Tibial nerve (tissue), 4 donors: Measurements from ENCODE around the gene APOC3. TPM values are rescaled to one million over a fixed set of nuclear protein-coding genes. Genes with fewer than 3 reads are reported as not detected.

Experiments
- DNase-seq, 2 donors: peaks; one replicate each; pipeline ENCODE4 v3.0.0-alpha.2; 2019; ENCODE audit warnings: low spot score in 2 of 2
- H3K27ac ChIP-seq, 4 donors: fragments of 200-600 bp; sonication (generic) in 3 of 4; one replicate each; pipeline ENCODE4 v1.5.1; 2017 to 2019; ENCODE audit warnings: mild to moderate bottlenecking in 1 of 4
- H3K27me3 ChIP-seq, 2 donors: fragments of 200-600 bp; sonication (generic) in 1 of 2; one replicate each; pipeline versions ENCODE4 v1.5.1 to v1.6.0; 2017 to 2019
- H3K36me3 ChIP-seq, 3 donors: fragments of 200-600 bp; sonication (generic); one replicate each; pipeline ENCODE4 v1.5.1; 2018 to 2019
- H3K4me1 ChIP-seq, 4 donors: fragments of 200-600 bp; sonication (generic) in 3 of 4; one replicate each; pipeline ENCODE4 v1.5.1; 2017 to 2019
- H3K4me3 ChIP-seq, 4 donors: fragments of 200-600 bp; sonication (generic) in 3 of 4; one replicate each; pipeline ENCODE4 v1.5.1; 2017 to 2019; ENCODE audit warnings: mild to moderate bottlenecking in 1 of 4, moderate library complexity in 1 of 4
- H3K9me3 ChIP-seq, 4 donors: fragments of 200-600 bp; sonication (generic) in 3 of 4; one replicate each; pipeline ENCODE4 v1.5.1; 2017 to 2019
- EP300 ChIP-seq, 2 donors: sonication (generic); formaldehyde crosslinking; IDR thresholded peaks; one replicate each; pipeline ENCODE4 v1.6.1; 2017; ENCODE audit warnings: antibody characterized with exemption in 2 of 2, mild to moderate bottlenecking in 1 of 2
- POLR2A ChIP-seq, 2 donors: fragments of 450-650 bp; IDR thresholded peaks; one replicate each; pipeline ENCODE4 v1.6.1; 2017; ENCODE audit warnings: antibody characterized with exemption in 2 of 2, mild to moderate bottlenecking in 2 of 2, moderate library complexity in 2 of 2
- WGBS, 2 donors: methylation state at CpG; one replicate each; pipeline ENCODE4 v1.1.5; 2018; 5-methylcytosine and 5-hydroxymethylcytosine counted together
- total RNA-seq, 4 donors: library from RNA; depleted of rRNA; stranded (reverse); fragments of >200 nt; gene quantifications; one replicate each; pipeline ENCODE4 v1.1.0, GENCODE V29; 2016
- TF ChIP-seq, protein P1 (sequence below), 5 experiments: fragments of 200-600 bp in 3 of 5; fragments of 450-650 bp in 2 of 5; sonication (generic) in 3 of 5; IDR thresholded peaks; one replicate each; pipeline ENCODE4 v1.5.1; 2016 to 2019; ENCODE audit warnings: antibody characterized with exemption in 5 of 5, mild to moderate bottlenecking in 3 of 5, moderate library complexity in 2 of 5

Gene APOC3
- total RNA-seq, 4 donors from 2014 or later = not detected

DNA sequence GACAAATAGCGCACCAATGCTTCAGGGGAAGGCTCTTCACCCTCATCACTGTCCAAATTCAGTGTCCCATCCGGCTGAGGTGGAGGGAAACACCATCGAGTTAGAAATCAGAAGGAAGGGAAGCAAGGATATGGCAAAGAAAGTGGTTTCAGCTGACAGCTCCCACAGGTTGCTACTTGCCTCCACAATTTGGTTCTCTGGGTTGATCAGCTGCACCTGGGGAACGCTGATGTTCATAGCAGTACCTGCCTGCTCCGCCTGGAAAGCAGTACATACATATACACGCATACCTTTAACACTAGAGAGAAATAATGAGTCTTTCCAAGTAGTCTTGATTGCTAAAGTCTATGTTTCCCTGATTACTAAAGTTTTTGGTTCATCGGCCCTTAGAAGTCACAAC is 45.5 kb downstream of the APOC3 start:
- H3K27ac ChIP-seq = no peak overlapping the region
- no peak for DNase-seq
- H3K4me1 ChIP-seq = peaks cover 0 to 7% (median 0%) of the 10 kb centered on the region in 4 donors
- H3K9me3 ChIP-seq = no peaks in the 10 kb centered on the region
- no peak for TF ChIP-seq POLR2A (IDR thresholded peaks at IDR 0.05)
- no peak for TF ChIP-seq EP300 (IDR thresholded peaks at IDR 0.05)
- TF ChIP-seq, protein P1, sequence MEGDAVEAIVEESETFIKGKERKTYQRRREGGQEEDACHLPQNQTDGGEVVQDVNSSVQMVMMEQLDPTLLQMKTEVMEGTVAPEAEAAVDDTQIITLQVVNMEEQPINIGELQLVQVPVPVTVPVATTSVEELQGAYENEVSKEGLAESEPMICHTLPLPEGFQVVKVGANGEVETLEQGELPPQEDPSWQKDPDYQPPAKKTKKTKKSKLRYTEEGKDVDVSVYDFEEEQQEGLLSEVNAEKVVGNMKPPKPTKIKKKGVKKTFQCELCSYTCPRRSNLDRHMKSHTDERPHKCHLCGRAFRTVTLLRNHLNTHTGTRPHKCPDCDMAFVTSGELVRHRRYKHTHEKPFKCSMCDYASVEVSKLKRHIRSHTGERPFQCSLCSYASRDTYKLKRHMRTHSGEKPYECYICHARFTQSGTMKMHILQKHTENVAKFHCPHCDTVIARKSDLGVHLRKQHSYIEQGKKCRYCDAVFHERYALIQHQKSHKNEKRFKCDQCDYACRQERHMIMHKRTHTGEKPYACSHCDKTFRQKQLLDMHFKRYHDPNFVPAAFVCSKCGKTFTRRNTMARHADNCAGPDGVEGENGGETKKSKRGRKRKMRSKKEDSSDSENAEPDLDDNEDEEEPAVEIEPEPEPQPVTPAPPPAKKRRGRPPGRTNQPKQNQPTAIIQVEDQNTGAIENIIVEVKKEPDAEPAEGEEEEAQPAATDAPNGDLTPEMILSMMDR (IDR thresholded peaks at IDR 0.05) = no peak
- H3K4me3 ChIP-seq = no peak overlapping the region
- H3K36me3 ChIP-seq = peaks cover 0 to 69% (median 6%) of the 10 kb centered on the region in 3 donors
- WGBS, 2 donors = 94 to 99% methylated on average over 7 of the region's 7 CpGs
- no peaks in the 10 kb centered on the region for H3K27me3 ChIP-seq

DNA sequence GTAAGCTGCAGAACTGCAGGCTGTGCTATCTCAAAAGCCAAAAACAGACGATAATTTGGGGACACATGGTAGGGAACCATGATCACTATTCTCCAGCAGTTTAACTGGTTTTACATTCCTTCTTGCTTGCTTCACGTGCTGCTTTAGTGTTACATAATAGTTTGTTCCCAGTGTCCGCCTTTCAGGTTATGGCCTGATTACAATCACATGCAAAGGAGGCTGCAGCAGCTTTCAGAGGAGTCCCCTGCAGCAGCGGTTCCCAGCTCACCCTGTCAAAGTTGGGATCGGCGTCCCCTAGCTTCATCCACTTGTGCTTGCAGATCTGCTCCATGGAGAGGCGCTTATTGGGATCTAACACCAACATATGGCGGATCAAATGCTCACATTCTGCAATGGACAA is 46.9 kb downstream of the APOC3 start:
- peaks cover 0 to 54% (median 6%) of the 10 kb centered on the region in 3 donors for H3K36me3 ChIP-seq
- H3K9me3 ChIP-seq = no peaks in the 10 kb centered on the region
- 90 to 91% methylated on average over 8 of the region's 8 CpGs for WGBS, 2 donors
- TF ChIP-seq, protein P1 (IDR thresholded peaks at IDR 0.05) = no peak
- TF ChIP-seq POLR2A (IDR thresholded peaks at IDR 0.05) (no peak), EP300 (IDR thresholded peaks at IDR 0.05) (no peak)
- no peaks in the 10 kb centered on the region for H3K27me3 ChIP-seq
- no peak overlapping the region for H3K27ac ChIP-seq
- H3K4me1 ChIP-seq = peaks cover 0 to 4% (median 0%) of the 10 kb centered on the region in 4 donors
- DNase-seq = no peak
- H3K4me3 ChIP-seq = no peak overlapping the region

DNA sequence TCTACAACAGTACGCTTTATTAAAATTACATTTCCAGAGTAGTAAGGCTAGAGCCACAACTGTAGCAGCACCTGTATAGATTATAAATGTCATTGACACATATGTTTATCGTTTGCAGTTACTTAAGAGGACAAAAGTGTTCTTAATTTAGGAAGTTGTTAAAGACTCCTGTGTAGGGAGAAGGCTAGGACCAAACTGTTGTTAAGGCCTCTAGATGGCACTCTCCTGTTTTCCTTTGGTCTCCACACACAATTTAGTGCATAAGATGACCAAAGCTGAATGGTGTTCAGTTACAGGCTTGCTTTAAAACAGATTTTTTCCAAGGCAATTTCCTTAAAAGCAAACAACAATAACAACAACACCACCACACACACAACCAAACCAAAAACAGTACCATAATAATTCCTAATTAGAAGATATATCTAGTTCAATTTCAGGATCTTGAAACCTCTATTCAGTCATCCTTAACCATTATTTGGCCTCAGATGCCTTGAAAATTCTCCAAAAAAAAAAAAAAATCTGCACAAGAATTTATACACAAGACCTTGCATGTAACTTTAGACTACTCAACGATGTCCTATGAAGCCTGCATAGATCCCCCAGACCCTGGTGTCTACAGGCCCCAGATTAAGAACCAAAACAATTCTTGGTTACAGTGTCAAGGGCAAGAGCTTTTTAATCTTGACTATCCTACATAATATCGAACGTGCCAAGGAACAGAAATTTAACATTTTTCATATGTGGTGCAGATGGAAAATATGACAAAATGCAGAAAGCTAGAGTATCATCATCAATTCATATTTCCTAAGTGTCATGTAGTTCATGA is 50.3 kb downstream of the APOC3 start:
- Histone ChIP-seq H3K27me3 (no peaks in the 10 kb centered on the region), H3K27ac (peak overlapping the region in 1 of 4 donors; percentile 67), H3K9me3 (no peaks in the 10 kb centered on the region), H3K4me1 (peaks cover 0 to 4% (median 0%) of the 10 kb centered on the region in 4 donors), H3K36me3 (peaks cover 0 to 21% (median 0%) of the 10 kb centered on the region in 3 donors), H3K4me3 (no peak overlapping the region)
- WGBS, 2 donors = 44% methylated on average over 5 of the region's 5 CpGs
- peak in 1 of 2 donors; percentile 39 for DNase-seq
- TF ChIP-seq POLR2A (IDR thresholded peaks at IDR 0.05) (no peak), EP300 (IDR thresholded peaks at IDR 0.05) (peak in 1 of 2 donors; percentile 17)
- TF ChIP-seq, protein P1 (IDR thresholded peaks at IDR 0.05) = peak; percentile 59 to 81 (median 65)

DNA sequence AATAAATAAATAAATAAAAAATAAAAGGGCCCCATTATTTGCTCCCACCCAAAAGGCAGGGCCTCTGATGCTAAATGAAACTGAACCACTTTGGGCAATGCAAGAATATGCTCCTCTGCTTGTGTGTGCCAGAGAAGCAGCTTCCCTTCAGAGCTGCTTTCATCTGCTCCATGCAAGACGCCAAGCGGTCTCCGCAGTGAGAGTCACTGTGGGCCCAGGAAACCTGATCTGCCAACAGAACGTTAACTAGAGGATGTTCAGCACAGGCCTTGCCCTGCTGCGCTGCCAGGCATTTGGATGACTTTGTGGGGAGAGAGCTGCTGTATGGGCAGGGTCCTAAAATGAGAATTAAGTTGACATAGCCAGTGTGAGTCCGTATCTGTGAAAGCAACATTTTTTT is 51.4 kb downstream of the APOC3 start:
- 76 to 80% methylated on average over 6 of the region's 6 CpGs for WGBS, 2 donors
- H3K4me1 ChIP-seq = peaks cover 0 to 9% (median 2%) of the 10 kb centered on the region in 4 donors

More for the DNA sequence above, 51.4 kb downstream of the APOC3 start:
- H3K27ac ChIP-seq = peak overlapping the region in 2 of 4 donors; percentile 1 to 67
- H3K27me3 ChIP-seq = no peaks in the 10 kb centered on the region
- DNase-seq = no peak
- H3K4me3 ChIP-seq = no peak overlapping the region
- TF ChIP-seq, protein P1 (IDR thresholded peaks at IDR 0.05) = no peak
- TF ChIP-seq EP300 (IDR thresholded peaks at IDR 0.05) (no peak), POLR2A (IDR thresholded peaks at IDR 0.05) (no peak)
- H3K36me3 ChIP-seq = peaks cover 0 to 10% (median 0%) of the 10 kb centered on the region in 3 donors
- H3K9me3 ChIP-seq = no peaks in the 10 kb centered on the region
